K562 (cell line): ENCODE measurements around the gene HMGB1. TPM values are rescaled to one million over a fixed set of nuclear protein-coding genes. Genes with fewer than 3 reads are reported as not detected.

ENCODE experiments used
- REST ChIP-seq, 2 experiments: fragments of 450-650 bp; formaldehyde crosslinking in 1 of 2; IDR thresholded peaks; 2 replicates each; pipeline versions ENCODE4 v1.4.0 to v1.6.1; 2014 to 2020; ENCODE audit warnings: mild to moderate bottlenecking in 2 of 2, borderline replicate concordance in 1 of 2, low read depth in 1 of 2
- ZNF561 ChIP-seq: fragments of 450-650 bp; formaldehyde crosslinking; conservative IDR thresholded peaks from 2 replicates; pipeline ENCODE4 v1.4.0; 2020; ENCODE audit warnings: mild to moderate bottlenecking, moderate library complexity
- polyA plus RNA-seq, 8 experiments: library from polyadenylated mRNA; depleted of rRNA in 4 of 8; stranded (reverse) in 5 of 8; unstranded in 3 of 8; fragments of >200 nt; fragmentation: Nextera tagmentation in 2 of 8; fragmentation: Illumina TruSeq in 1 of 8; extraction: Ambion mirVana in 2 of 8; extraction: Trizol in 1 of 8; gene quantifications; 2 replicates each; pipeline versions ENCODE4 v1.2.1 to v1.2.3, GENCODE V29; 2011 to 2014; ENCODE audit warnings: inconsistent platforms in 1 of 8, missing spikeins in 1 of 8
- total RNA-seq, 7 experiments: library from RNA; depleted of rRNA in 6 of 7; stranded (reverse); fragments of >200 nt in 6 of 7; fragmentation: Illumina TruSeq in 2 of 7; extraction: Trizol in 2 of 7; gene quantifications; 2 replicates each; pipeline versions ENCODE4 v1.2.1 to v1.2.3, GENCODE V29; 2011 to 2021; ENCODE audit warnings: low replicate concordance in 1 of 7

The HMGB1 gene
- total and polyA plus RNA-seq, 9 of the 15 experiments (the other 6 are each of a cell fraction or from before 2014, with no cell fraction given), result 442 to 1,896 (median 933) TPM

- TF ChIP-seq REST (IDR thresholded peaks at IDR 0.05; ENCODE audit: borderline replicate concordance) (no peak), REST (CRISPR knock-in tag; IDR thresholded peaks at IDR 0.05; ENCODE audit: low read depth) (no peak), ZNF561 (CRISPR knock-in tag) (no peak)
These were observed 55.6 kb downstream of the HMGB1 start (continued) for GRCh38 chr13:30409886-30410704.
